NCI-H526 treated with DMSO at 0.1 percent for 48 hours (cell line): Measurements from ENCODE around the gene SLC8B1.

Experiments
- DNase-seq: peaks from one replicate; lab custom pipeline; 2025; lab: John Stamatoyannopoulos, UW

SLC8B1 gene

DNA sequence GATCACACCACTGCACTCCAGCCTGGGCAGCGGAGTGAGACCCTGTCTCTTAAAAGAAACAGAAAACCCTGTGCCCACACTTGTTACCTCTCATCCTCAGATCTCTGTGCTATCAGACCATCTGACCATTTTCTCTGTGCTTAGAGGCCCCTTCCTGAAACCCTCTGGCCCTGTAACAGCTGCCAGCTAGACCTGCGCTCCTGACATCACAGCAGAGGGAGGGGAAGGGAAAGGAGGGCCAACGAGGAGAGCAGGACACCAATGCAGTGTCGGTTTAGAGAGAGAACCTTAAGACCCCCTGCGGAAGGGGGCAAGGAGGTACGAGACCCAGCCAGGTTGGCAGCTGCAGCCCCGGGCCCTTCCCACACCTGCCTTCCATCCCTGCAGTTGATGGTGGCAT lies 42.4 kb downstream of the SLC8B1 start:
- DNase-seq, result no peak

DNA sequence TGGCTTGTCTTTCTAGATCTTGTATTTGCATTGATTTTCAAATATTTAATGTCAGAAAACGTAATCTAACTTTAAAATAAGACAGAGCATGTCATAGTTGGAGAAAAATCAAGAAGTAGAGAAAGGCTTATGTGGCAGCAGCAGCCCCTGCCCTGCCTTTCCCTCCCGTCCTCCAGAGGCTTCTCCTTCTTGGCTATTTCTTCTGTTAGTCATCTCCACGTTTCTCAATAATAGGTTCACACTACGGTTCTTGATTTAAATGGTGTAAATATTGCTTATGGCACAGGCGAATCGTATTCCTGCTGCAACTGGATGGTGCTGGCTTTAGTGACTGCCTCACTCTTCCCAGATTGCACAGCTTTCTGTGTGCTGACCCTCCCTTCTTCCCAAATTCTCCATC lies 42.8 kb downstream of the SLC8B1 start:
- no peak for DNase-seq

DNA sequence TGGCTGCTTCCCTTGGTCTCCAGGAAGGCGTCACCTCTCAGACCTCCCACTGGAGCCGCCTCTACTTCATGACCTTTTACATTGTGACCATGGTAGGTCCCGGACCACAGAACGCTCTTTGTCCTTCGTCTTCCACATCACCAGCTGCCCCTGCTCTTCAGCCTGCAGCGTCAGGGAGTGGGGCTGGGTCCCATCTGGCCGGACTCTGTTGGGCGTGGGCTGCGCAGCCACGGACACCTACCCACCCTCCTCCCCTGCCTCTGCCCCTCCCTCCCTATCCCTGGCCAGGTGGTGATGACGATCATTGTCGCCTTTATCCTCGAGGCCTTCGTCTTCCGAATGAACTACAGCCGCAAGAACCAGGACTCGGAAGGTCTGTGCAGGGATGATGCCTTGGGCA lies 43.3 kb downstream of the SLC8B1 start:
- DNase-seq, result no peak

- DNase-seq, result no peak
Observed at GRCh38 chr12:113290506-113290905, 44.4 kb downstream of the SLC8B1 start.

DNA sequence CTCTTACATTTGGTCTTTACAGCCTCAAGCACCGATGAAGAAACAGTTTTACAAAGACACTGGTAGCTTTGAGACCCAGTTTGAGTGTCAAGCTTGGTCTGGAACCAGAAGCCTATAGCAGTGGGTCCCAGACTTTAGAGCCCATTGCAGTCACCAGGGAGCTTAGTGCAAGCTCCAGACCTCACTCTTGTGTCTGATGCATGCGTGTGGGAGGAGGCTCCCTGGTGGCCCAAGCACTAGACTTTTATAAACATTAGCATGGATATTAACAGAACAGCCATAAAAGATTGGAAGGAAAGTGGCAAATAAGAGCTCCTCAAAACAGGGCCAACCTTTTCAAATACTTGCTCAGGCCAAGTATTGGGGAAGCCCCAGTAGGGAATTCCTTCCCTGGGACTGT lies 45.5 kb downstream of the SLC8B1 start:
- no peak for DNase-seq

GRCh38 chr12:113287899-113288282 lies 47.0 kb downstream of the SLC8B1 start:
- no peak for DNase-seq

- DNase-seq, result no peak
Observed at GRCh38 chr12:113287146-113287898, 47.6 kb downstream of the SLC8B1 start.

- DNase-seq, result no peak
Observed at GRCh38 chr12:113286712-113287111, 48.2 kb downstream of the SLC8B1 start.

- DNase-seq, result no peak
Observed at GRCh38 chr12:113285679-113286610, 49.0 kb downstream of the SLC8B1 start.

DNA sequence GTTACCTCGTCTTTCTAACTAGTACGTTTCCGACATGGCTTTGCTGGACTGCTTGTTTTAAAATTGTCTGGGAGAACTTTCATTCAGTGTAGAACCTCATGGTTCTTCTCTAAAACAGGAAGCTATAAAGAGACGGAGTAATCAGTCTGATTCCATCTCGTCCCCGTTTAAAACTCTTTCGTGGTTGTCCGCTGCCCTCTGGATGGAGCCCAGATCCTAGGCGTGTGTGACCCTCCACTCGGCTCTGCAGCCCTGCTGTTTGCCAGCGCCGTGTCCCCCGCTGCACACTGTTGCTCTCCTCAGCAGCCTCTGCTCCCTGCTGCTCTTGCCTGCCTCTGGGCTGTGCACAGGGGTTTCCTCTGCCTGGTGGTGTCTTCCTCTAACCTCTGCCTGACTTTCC lies 50.2 kb downstream of the SLC8B1 start:
- no peak for DNase-seq

- DNase-seq, result no peak
Observed at GRCh38 chr12:113278633-113279032, 56.3 kb downstream of the SLC8B1 start.

GRCh38 chr12:113278141-113278540 lies 56.8 kb downstream of the SLC8B1 start:
- no peak for DNase-seq

DNA sequence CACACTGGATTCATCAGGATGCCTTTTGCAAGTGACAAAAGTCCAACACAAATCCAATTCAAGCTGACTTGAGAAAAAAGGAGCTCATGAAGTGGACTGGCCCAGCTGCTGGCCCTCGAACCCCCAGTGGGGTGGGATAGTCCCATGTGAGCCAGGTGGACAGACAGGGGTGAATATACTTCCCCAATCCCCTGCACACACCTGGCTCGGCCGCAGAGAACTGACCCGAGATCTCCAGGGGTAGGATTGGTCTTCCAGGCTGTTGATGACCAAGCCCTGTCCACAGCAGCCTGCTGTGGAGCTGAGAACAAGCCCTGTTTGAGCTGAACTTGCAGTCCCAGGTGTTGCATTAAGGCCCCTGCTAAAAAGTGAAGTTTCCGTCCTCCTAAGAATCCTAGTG lies 57.4 kb downstream of the SLC8B1 start:
- DNase-seq, result no peak

DNA sequence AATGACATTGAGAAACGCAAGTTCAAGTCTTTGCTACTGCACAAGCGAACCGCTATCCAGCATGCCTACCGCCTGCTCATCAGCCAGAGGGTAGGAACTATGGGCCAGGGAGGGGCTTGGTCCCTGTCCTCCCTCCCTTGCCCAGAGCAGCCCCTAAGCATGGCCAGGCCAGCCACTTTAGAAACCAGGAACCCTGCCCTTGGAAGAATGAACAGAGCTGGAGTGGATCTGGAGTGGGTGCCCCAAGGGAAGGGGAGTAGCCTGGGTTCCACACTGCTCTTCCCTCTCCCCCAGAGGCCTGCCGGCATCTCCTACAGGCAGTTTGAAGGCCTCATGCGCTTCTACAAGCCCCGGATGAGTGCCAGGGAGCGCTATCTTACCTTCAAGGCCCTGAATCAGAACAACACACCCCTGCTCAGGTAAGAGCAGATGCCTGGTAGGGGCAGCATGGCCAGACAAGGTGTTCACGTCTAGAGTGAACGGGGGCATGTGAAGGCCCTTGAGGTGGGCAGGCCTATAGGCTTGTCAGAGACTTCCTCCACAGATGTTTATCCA lies 57.9 kb downstream of the SLC8B1 start:
- no peak for DNase-seq

GRCh38 chr12:113276306-113276705 lies 58.6 kb downstream of the SLC8B1 start:
- DNase-seq, result no peak

DNA sequence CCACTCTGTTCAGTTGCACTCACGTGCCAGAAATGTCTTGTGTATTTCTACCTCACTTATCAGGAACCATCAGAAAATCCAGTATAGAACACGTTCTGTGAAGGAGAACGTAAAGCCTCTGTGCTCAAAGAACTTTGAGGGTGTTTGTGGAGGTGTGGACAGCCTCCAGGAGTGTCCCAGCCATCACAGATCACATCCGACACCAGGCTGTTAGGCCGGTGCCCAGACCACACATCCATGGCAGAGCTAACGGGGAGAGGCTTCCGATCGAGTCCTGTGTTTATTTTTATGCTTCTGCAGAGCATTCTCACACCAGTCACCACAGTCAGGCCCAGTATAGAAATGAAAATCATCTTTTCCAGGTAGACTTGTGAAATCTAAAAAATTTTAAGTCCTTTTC lies 60.1 kb downstream of the SLC8B1 start:
- no peak for DNase-seq

DNA sequence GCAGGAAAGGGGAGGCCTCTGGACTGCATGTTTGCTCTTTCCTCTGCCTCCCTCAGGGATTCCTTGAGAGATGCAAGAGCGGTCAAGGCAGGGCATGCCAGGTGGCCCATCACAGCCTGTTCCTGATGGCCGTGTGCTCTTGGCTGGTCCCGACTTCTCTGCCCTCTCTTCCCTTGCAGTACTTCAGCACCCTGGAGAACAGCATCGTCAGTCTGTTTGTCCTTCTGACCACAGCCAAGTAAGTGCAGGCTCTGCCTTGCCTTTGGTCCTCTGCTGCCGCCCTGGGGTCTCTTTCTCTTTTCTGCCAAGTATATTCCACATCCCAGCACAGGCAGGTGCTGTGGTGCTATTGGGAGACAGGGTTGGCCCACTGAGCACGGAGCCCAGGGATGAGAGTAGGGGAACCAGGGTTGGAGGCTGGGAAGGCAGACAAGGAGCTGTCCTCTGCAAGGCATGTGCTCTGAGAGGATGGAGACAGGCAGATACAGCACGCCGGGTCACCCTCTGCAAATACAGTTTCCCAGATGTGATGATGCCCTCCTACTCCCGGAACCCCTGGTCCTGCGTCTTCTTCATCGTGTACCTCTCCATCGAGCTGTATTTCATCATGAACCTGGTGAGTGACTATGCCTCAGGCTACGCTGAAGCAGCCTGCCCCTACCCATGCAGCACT lies 61.7 kb downstream of the SLC8B1 start:
- DNase-seq, result no peak

GRCh38 chr12:113271853-113272561 lies 62.9 kb downstream of the SLC8B1 start:
- DNase-seq, result no peak

- peak; percentile 3 for DNase-seq
Observed at GRCh38 chr12:113271466-113271852, 63.5 kb downstream of the SLC8B1 start.

DNA sequence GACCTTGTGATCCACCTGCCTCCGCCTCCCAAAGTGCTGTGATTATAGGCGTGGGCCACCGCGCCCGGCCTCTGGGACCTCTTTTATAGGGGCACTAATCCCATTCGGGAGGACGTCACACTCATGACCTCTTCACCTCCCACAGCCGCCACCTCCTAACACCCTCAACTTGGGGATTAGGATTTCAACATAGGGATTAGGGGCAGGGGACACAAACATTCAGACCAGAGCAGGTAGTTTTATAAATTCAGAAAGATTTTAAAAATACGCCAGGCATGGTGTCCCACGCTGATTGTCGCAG lies 64.2 kb downstream of the SLC8B1 start:
- DNase-seq, result no peak

DNA sequence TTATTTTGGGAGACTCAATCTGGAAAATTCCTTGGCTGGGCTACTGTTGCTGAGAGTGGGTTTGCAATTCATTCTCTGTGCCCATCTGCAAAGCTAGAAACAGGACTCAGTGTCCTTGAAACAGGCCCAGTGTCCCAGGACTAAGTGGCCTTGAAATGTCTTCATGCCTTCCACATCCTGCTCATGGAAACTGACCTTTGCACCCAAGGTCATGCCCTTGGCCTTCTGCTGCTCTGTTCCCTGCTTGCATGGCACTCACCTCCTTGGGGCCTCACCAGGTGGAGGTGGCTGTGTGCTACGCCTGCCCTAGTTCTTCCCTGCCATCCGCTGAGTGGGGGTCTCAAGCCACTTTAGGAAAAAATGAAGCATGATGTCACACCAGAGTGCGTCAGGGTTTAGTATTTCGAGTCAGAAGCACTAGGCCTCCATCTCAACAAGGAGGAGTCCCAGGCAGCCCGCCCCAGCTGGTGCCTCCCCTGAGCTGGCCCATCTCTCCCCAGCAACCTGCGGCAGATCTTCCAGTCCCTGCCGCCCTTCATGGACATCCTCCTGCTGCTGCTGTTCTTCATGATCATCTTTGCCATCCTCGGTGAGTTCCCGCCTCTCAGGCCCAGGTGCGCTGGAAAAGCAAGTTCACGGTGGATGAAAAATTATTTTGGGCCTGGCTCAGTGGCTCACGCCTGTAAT lies 65.5 kb downstream of the SLC8B1 start:
- no peak for DNase-seq
